Body of pancreas (tissue), 4 donors: ENCODE data around the gene KIAA1671. TPM values are rescaled to one million over a fixed set of nuclear protein-coding genes. Genes with fewer than 3 reads are reported as not detected.
A peak's percentile ranks its signal among the peaks of the same experiment; 100 is the strongest.

Source experiments
- ATAC-seq: fragments of 150-250 bp; one replicate; pipeline ENCODE4 v1.9.1; 2016
- DNase-seq, 4 donors: peaks; one replicate each; pipeline ENCODE4 v3.0.0-alpha.2; 2019
- H3K27ac ChIP-seq, 4 donors: fragments of 200-600 bp; sonication (generic); 1 replicate in 3 of 4; 2 replicates in 1 of 4; pipeline versions ENCODE4 v1.5.1 to v1.6.1; 2016 to 2019; ENCODE audit warnings: mild to moderate bottlenecking in 1 of 4, mixed read lengths in 1 of 4, moderate library complexity in 1 of 4
- H3K27me3 ChIP-seq, 2 donors: fragments of 200-600 bp; sonication (generic); one replicate each; pipeline ENCODE4 v1.6.0; 2016; ENCODE audit warnings: mild to moderate bottlenecking in 1 of 2
- H3K36me3 ChIP-seq, 2 donors: fragments of 200-600 bp; sonication (generic); replicated peaks in 1 of 2; 2 replicates each; pipeline ENCODE4 v1.5.1; 2016; ENCODE audit warnings: low read depth in 2 of 2; ENCODE audit not compliant: insufficient read depth in 1 of 2
- H3K4me1 ChIP-seq: fragments of 200-600 bp; sonication (generic); one replicate; pipeline ENCODE4 v1.6.0; 2016
- H3K4me3 ChIP-seq, 2 donors: fragments of 200-600 bp; sonication (generic); 1 replicate in 1 of 2; 2 replicates in 1 of 2; pipeline ENCODE4 v1.5.1; 2016 to 2019
- H3K9me3 ChIP-seq, 3 donors: fragments of 200-600 bp; sonication (generic); 1 replicate in 2 of 3; 2 replicates in 1 of 3; pipeline ENCODE4 v1.5.1; 2016
- POLR2A ChIP-seq, 3 donors: fragments of 450-650 bp; IDR thresholded peaks; one replicate each; pipeline ENCODE4 v1.6.1; 2016; ENCODE audit warnings: antibody characterized with exemption in 3 of 3, mild to moderate bottlenecking in 2 of 3
- WGBS, 2 donors: methylation state at CpG; one replicate each; pipeline ENCODE4 v1.1.5; 2017; 5-methylcytosine and 5-hydroxymethylcytosine counted together
- intact Hi-C: fragments of 100-400 bp; cut with DNase I; formaldehyde crosslinking; loops from one replicate; pipeline ENCODE4 v1.15.1; 2023
- total RNA-seq, 2 donors: library from RNA; depleted of rRNA; stranded (reverse); fragments of >200 nt; gene quantifications; one replicate each; pipeline ENCODE4 v1.1.0, GENCODE V29; 2016
- TF ChIP-seq, protein P1 (sequence below), 7 experiments: fragments of 450-650 bp in 4 of 7; fragments of 200-600 bp in 3 of 7; sonication (generic) in 3 of 7; IDR thresholded peaks; one replicate each; pipeline ENCODE4 v1.5.1; 2016 to 2019; ENCODE audit warnings: antibody characterized with exemption in 7 of 7

Gene KIAA1671
- total RNA-seq, 2 donors from 2014 or later = 24.9 to 79.8 TPM

DNA sequence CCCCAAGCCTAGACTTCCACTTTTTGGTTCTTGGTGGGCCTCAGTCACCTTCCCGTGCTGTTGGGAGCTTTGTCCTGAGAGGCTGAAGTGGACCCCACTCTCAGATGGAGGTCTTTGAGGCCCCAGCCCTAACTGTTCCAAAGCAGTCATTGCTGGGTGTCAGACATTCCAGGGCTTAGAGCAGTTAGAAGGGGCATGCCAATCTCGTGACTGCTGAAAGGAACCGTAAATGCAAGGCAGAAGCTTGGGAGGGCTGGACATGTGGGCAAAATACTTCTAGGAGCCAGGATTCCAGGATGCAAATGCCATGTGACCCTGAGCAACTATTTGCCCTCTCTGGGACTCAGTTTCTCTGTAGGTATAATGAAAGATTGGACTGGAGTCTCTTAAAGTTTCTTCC, 128.3 kb downstream of the KIAA1671 start:
- Histone ChIP-seq H3K9me3 (no peaks in the 10 kb centered on the region), H3K36me3 (no peaks in the 10 kb centered on the region), H3K4me1 (peaks cover 2% of the 10 kb centered on the region), H3K27ac (no peak overlapping the region), H3K4me3 (no peak overlapping the region), H3K27me3 (no peaks in the 10 kb centered on the region)
- DNase-seq = no peak
- intact Hi-C loops = no loop called here
- ATAC-seq = no peak
- 81 to 87% methylated on average over 3 of the region's 3 CpGs for WGBS, 2 donors
- TF ChIP-seq, protein P1, sequence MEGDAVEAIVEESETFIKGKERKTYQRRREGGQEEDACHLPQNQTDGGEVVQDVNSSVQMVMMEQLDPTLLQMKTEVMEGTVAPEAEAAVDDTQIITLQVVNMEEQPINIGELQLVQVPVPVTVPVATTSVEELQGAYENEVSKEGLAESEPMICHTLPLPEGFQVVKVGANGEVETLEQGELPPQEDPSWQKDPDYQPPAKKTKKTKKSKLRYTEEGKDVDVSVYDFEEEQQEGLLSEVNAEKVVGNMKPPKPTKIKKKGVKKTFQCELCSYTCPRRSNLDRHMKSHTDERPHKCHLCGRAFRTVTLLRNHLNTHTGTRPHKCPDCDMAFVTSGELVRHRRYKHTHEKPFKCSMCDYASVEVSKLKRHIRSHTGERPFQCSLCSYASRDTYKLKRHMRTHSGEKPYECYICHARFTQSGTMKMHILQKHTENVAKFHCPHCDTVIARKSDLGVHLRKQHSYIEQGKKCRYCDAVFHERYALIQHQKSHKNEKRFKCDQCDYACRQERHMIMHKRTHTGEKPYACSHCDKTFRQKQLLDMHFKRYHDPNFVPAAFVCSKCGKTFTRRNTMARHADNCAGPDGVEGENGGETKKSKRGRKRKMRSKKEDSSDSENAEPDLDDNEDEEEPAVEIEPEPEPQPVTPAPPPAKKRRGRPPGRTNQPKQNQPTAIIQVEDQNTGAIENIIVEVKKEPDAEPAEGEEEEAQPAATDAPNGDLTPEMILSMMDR (IDR thresholded peaks at IDR 0.05) = no peak
- TF ChIP-seq POLR2A (IDR thresholded peaks at IDR 0.05) = no peak

DNA sequence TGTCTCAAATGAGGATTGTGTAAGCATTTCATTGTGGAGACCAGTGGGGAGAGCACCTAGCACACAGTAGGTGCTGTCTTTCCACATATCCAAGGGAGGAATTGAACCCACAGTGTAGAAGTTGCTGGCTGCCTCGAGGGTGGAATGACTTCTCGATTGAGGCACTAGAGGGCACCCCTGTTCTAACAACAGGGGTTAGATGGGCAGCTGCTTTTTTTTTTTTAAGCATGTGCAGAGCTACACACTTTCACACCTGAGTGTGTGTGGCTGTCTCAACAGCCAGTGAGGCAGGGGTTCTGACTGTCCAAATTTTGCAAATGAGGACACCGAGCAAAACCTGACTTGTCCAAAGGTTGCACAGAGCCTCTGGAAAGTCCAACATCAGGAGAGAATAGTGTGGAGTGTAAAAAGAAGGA, 128.9 kb downstream of the KIAA1671 start:
- H3K4me1 ChIP-seq = peaks cover 4% of the 10 kb centered on the region
- TF ChIP-seq POLR2A (IDR thresholded peaks at IDR 0.05) = no peak
- TF ChIP-seq, protein P1 (IDR thresholded peaks at IDR 0.05) = peak in 6 of 7 experiments; percentile 33 to 47 (median 40)
- no peak overlapping the region for H3K4me3 ChIP-seq
- H3K27ac ChIP-seq = no peak overlapping the region
- DNase-seq (peak; percentile 31 to 58 (median 42)), ATAC-seq (no peak)
- no peaks in the 10 kb centered on the region for H3K36me3 ChIP-seq
- whole genome bisulfite sequencing, 2 donors = 18 to 33% methylated on average over 3 of the region's 3 CpGs
- H3K9me3 ChIP-seq = no peaks in the 10 kb centered on the region
- intact Hi-C loops = no loop called here
- H3K27me3 ChIP-seq = no peaks in the 10 kb centered on the region

- 87% methylated on average over 3 of the region's 3 CpGs for WGBS, 2 donors
- Histone ChIP-seq H3K4me3 (no peak overlapping the region), H3K36me3 (no peaks in the 10 kb centered on the region), H3K9me3 (no peaks in the 10 kb centered on the region), H3K27me3 (no peaks in the 10 kb centered on the region), H3K27ac (no peak overlapping the region), H3K4me1 (peaks cover 4% of the 10 kb centered on the region)
- TF ChIP-seq POLR2A (IDR thresholded peaks at IDR 0.05) = no peak
- TF ChIP-seq, protein P1 (IDR thresholded peaks at IDR 0.05) = no peak
- intact Hi-C loops = no loop called here
- ATAC-seq = no peak
- DNase-seq = no peak
Observed at GRCh38 chr22:25082096-25082495, 129.6 kb downstream of the KIAA1671 start.

- DNase-seq (no peak), ATAC-seq (no peak)
- Histone ChIP-seq H3K27me3 (no peaks in the 10 kb centered on the region), H3K9me3 (no peaks in the 10 kb centered on the region), H3K4me1 (peaks cover 4% of the 10 kb centered on the region), H3K4me3 (no peak overlapping the region), H3K27ac (peak overlapping the region in 1 of 4 donors; percentile 20), H3K36me3 (no peaks in the 10 kb centered on the region)
- intact Hi-C loops = no loop called here
- TF ChIP-seq, protein P1 (IDR thresholded peaks at IDR 0.05) = no peak
- TF ChIP-seq POLR2A (IDR thresholded peaks at IDR 0.05) = no peak
- 67 to 76% methylated on average over 2 of the region's 2 CpGs for WGBS, 2 donors
Observed at GRCh38 chr22:25083056-25083806, 130.7 kb downstream of the KIAA1671 start.

GRCh38 chr22:25083807-25084200, 131.3 kb downstream of the KIAA1671 start:
- H3K27me3 ChIP-seq = no peaks in the 10 kb centered on the region
- intact Hi-C loops = no loop called here
- TF ChIP-seq, protein P1 (IDR thresholded peaks at IDR 0.05) = no peak
- H3K4me3 ChIP-seq = no peak overlapping the region
- no peaks in the 10 kb centered on the region for H3K9me3 ChIP-seq
- H3K4me1 ChIP-seq = peaks cover 4% of the 10 kb centered on the region
- peak overlapping the region in 1 of 4 donors; percentile 20 for H3K27ac ChIP-seq
- WGBS, 2 donors = 79 to 80% methylated on average over 3 to 6 of the region's 6 CpGs
- peak; percentile 60 for ATAC-seq
- peak; percentile 24 to 46 (median 40) for DNase-seq
- H3K36me3 ChIP-seq = no peaks in the 10 kb centered on the region
